Stimulated activated memory B cell treated with anti-CD40 and anti-IgM and Interleukin-4, amounts not matched to agents 10 μg/mL and 1 μg/mL and 100 μg/mL, for 72 hours (primary cell): ENCODE data around the gene ASIC5.
"Not testable (repeated sequence)": the region's sequence is repeated elsewhere in the genome, so short reads cannot be mapped to it uniquely, and the experiment has no call there.

Experiments
- ATAC-seq: fragments of 150-1000 bp; cut with Tn5 transposase; 2 replicates; pipeline ENCODE4 v1.10.0; 2021
- H3K27ac Mint-ChIP-seq: one replicate; pipeline ENCODE4 v1.8.0; 2022; ENCODE audit warnings: mild to moderate bottlenecking, mixed read lengths
- H3K27me3 Mint-ChIP-seq: one replicate; pipeline ENCODE4 v1.8.0; 2022; ENCODE audit warnings: mixed read lengths
- H3K36me3 Mint-ChIP-seq: one replicate; pipeline ENCODE4 v1.8.0; 2022; ENCODE audit warnings: mixed read lengths
- H3K4me1 Mint-ChIP-seq: one replicate; pipeline ENCODE4 v1.8.0; 2022; ENCODE audit warnings: mixed read lengths
- H3K4me3 Mint-ChIP-seq: one replicate; pipeline ENCODE4 v1.8.0; 2022; ENCODE audit warnings: mild to moderate bottlenecking, moderate library complexity, mixed read lengths
- H3K9me3 Mint-ChIP-seq: one replicate; pipeline ENCODE4 v1.8.0; 2022; ENCODE audit warnings: mixed read lengths

Gene ASIC5

GRCh38 chr4:155799794-155800123, 66.3 kb downstream of the ASIC5 start:
- H3K9me3 Mint-ChIP-seq = no peaks in the 10 kb centered on the region
- H3K27me3 Mint-ChIP-seq = no peaks in the 10 kb centered on the region
- no peak overlapping the region for H3K27ac Mint-ChIP-seq
- no peak for ATAC-seq
- no peaks in the 10 kb centered on the region for H3K4me1 Mint-ChIP-seq
- H3K36me3 Mint-ChIP-seq = no peaks in the 10 kb centered on the region
- H3K4me3 Mint-ChIP-seq = no peak overlapping the region

GRCh38 chr4:155799116-155799793, 66.8 kb downstream of the ASIC5 start:
- no peaks in the 10 kb centered on the region for H3K27me3 Mint-ChIP-seq
- H3K4me1 Mint-ChIP-seq = no peaks in the 10 kb centered on the region
- no peaks in the 10 kb centered on the region for H3K9me3 Mint-ChIP-seq
- no peaks in the 10 kb centered on the region for H3K36me3 Mint-ChIP-seq
- ATAC-seq = no peak
- H3K27ac Mint-ChIP-seq = no peak overlapping the region
- H3K4me3 Mint-ChIP-seq = no peak overlapping the region

- not testable (repeated sequence) for H3K27me3 Mint-ChIP-seq, H3K4me1 Mint-ChIP-seq, H3K4me3 Mint-ChIP-seq, ATAC-seq, H3K9me3 Mint-ChIP-seq, H3K27ac Mint-ChIP-seq, H3K36me3 Mint-ChIP-seq
Measured at GRCh38 chr4:155797581-155797980, 68.5 kb downstream of the ASIC5 start.

GRCh38 chr4:155795991-155796390, 70.1 kb downstream of the ASIC5 start:
- Mint-ChIP-seq H3K4me3 (no peak overlapping the region), H3K27ac (no peak overlapping the region), H3K9me3 (no peaks in the 10 kb centered on the region), H3K4me1 (no peaks in the 10 kb centered on the region), H3K27me3 (no peaks in the 10 kb centered on the region), H3K36me3 (no peaks in the 10 kb centered on the region)
- ATAC-seq = no peak

GRCh38 chr4:155794589-155795236, 71.4 kb downstream of the ASIC5 start:
- no peak for ATAC-seq
- Mint-ChIP-seq H3K4me3 (no peak overlapping the region), H3K27ac (no peak overlapping the region), H3K9me3 (no peaks in the 10 kb centered on the region), H3K36me3 (no peaks in the 10 kb centered on the region), H3K27me3 (no peaks in the 10 kb centered on the region), H3K4me1 (no peaks in the 10 kb centered on the region)

GRCh38 chr4:155789982-155790381, 76.1 kb downstream of the ASIC5 start:
- no peaks in the 10 kb centered on the region for H3K27me3 Mint-ChIP-seq
- no peak for ATAC-seq
- H3K36me3 Mint-ChIP-seq = no peaks in the 10 kb centered on the region
- no peak overlapping the region for H3K27ac Mint-ChIP-seq
- no peaks in the 10 kb centered on the region for H3K4me1 Mint-ChIP-seq
- no peak overlapping the region for H3K4me3 Mint-ChIP-seq
- no peaks in the 10 kb centered on the region for H3K9me3 Mint-ChIP-seq

GRCh38 chr4:155789391-155789790, 76.7 kb downstream of the ASIC5 start:
- H3K9me3 Mint-ChIP-seq = no peaks in the 10 kb centered on the region
- no peak for ATAC-seq
- H3K4me1 Mint-ChIP-seq = no peaks in the 10 kb centered on the region
- H3K4me3 Mint-ChIP-seq = no peak overlapping the region
- no peaks in the 10 kb centered on the region for H3K27me3 Mint-ChIP-seq
- no peaks in the 10 kb centered on the region for H3K36me3 Mint-ChIP-seq
- H3K27ac Mint-ChIP-seq = no peak overlapping the region

GRCh38 chr4:155787113-155787710, 78.9 kb downstream of the ASIC5 start:
- no peaks in the 10 kb centered on the region for H3K36me3 Mint-ChIP-seq
- peak; percentile 36 for ATAC-seq

GRCh38 chr4:155785828-155786227, 80.2 kb downstream of the ASIC5 start:
- Mint-ChIP-seq H3K27ac (no peak overlapping the region), H3K9me3 (no peaks in the 10 kb centered on the region), H3K4me3 (no peak overlapping the region), H3K4me1 (no peaks in the 10 kb centered on the region), H3K36me3 (no peaks in the 10 kb centered on the region), H3K27me3 (no peaks in the 10 kb centered on the region)
- ATAC-seq = no peak

More at GRCh38 chr4:155787113-155787710, 78.9 kb downstream of the ASIC5 start:
- Mint-ChIP-seq H3K27ac (no peak overlapping the region), H3K4me3 (no peak overlapping the region), H3K4me1 (no peaks in the 10 kb centered on the region), H3K9me3 (no peaks in the 10 kb centered on the region), H3K27me3 (no peaks in the 10 kb centered on the region)

- H3K36me3 Mint-ChIP-seq = no peaks in the 10 kb centered on the region
- H3K4me1 Mint-ChIP-seq = no peaks in the 10 kb centered on the region
- H3K9me3 Mint-ChIP-seq = no peaks in the 10 kb centered on the region
- H3K27me3 Mint-ChIP-seq = peaks cover 9% of the 10 kb centered on the region
- ATAC-seq = no peak
- no peak overlapping the region for H3K27ac Mint-ChIP-seq
- H3K4me3 Mint-ChIP-seq = no peak overlapping the region
Measured at GRCh38 chr4:155784637-155785036, 81.4 kb downstream of the ASIC5 start.

GRCh38 chr4:155781249-155781831, 84.7 kb downstream of the ASIC5 start:
- H3K4me3 Mint-ChIP-seq = no peak overlapping the region
- no peaks in the 10 kb centered on the region for H3K4me1 Mint-ChIP-seq
- H3K27me3 Mint-ChIP-seq = peaks cover 10% of the 10 kb centered on the region
- H3K27ac Mint-ChIP-seq = no peak overlapping the region
- no peak for ATAC-seq
- no peaks in the 10 kb centered on the region for H3K9me3 Mint-ChIP-seq
- no peaks in the 10 kb centered on the region for H3K36me3 Mint-ChIP-seq

- H3K36me3 Mint-ChIP-seq = no peaks in the 10 kb centered on the region
- no peak for ATAC-seq
- peaks cover 10% of the 10 kb centered on the region for H3K27me3 Mint-ChIP-seq
- H3K27ac Mint-ChIP-seq = no peak overlapping the region
- no peaks in the 10 kb centered on the region for H3K4me1 Mint-ChIP-seq
- no peak overlapping the region for H3K4me3 Mint-ChIP-seq
- no peaks in the 10 kb centered on the region for H3K9me3 Mint-ChIP-seq
Measured at GRCh38 chr4:155780775-155781174, 85.3 kb downstream of the ASIC5 start.
